ENCODE data around the gene BTBD1.

DNA sequence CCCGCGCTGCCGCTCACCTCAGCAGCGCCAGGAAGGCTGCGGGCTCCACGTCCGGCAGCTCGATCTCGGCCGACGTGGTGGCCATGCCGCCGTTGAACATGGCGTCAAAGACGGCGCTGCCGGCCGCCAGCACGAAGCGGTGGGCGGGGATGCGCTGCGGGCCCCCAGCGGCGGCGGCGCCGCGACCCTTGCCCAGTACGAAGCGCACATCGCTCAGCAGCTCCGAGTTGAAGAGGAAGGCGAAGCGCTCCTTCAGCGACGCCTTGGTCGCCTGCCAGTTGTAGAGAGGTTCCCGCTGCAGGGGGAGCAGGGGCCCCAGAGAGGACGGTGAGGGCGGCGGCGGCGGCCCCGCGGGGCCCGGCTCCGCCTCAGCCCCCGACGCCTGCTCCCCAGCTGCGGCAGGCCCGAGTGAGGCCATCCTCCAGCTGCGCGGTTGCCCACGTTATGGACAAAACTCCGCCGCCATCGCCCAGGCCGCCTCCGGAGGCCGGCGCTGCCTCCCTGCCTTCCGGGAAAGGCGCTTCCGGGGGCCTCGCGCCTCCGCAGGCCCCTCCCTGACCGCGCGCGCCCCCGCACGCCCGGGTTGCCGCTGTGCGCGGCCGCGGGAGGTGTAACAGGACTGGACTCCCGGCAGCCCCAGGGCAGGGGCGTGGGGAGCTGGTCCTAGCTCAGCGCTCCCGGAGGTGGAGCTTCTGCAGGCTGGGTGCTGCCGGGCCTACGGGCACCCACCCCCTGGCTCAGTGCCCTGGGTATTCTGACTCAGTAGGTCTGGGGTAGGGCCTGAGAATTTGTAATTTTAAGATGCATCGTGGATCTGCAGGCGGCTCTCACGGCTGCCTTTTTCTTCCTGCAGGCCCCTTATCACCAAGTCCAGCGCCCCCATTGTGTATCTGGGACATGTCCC, at the start of gene BTBD1:
- TF ChIP-seq POLR2A (IDR thresholded peaks at IDR 0.05) (peak in 1 of 2 donors; percentile 88), POLR2AphosphoS5 (IDR thresholded peaks at IDR 0.05; ENCODE audit: insufficient read depth in 1 of 2, low read depth in 1 of 2) (peak in 1 of 2 donors; percentile 71)
- TF ChIP-seq, protein P1, sequence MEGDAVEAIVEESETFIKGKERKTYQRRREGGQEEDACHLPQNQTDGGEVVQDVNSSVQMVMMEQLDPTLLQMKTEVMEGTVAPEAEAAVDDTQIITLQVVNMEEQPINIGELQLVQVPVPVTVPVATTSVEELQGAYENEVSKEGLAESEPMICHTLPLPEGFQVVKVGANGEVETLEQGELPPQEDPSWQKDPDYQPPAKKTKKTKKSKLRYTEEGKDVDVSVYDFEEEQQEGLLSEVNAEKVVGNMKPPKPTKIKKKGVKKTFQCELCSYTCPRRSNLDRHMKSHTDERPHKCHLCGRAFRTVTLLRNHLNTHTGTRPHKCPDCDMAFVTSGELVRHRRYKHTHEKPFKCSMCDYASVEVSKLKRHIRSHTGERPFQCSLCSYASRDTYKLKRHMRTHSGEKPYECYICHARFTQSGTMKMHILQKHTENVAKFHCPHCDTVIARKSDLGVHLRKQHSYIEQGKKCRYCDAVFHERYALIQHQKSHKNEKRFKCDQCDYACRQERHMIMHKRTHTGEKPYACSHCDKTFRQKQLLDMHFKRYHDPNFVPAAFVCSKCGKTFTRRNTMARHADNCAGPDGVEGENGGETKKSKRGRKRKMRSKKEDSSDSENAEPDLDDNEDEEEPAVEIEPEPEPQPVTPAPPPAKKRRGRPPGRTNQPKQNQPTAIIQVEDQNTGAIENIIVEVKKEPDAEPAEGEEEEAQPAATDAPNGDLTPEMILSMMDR (IDR thresholded peaks at IDR 0.05), result no peak
